Kidney epithelial cell (primary cell): ENCODE measurements around the gene TMEM252. TPM values are rescaled to one million over a fixed set of nuclear protein-coding genes. Genes with fewer than 3 reads are reported as not detected.

ENCODE experiments used
- DNase-seq: peaks from one replicate; pipeline ENCODE4 v3.0.0-alpha.2; 2010; ENCODE audit warnings: low read depth
- H3K27me3 ChIP-seq: 2 replicates; pipeline ENCODE4 v1.6.0; 2011; ENCODE audit warnings: low read length; ENCODE audit not compliant: control insufficient read depth, insufficient read depth
- H3K36me3 ChIP-seq: 2 replicates; pipeline ENCODE4 v1.5.1; 2011; ENCODE audit warnings: low read length; ENCODE audit not compliant: control insufficient read depth, insufficient read depth
- H3K4me3 ChIP-seq: 2 replicates; pipeline ENCODE4 v1.5.1; 2011; ENCODE audit warnings: low read depth, mild to moderate bottlenecking, control low read depth, low read length
- total RNA-seq: library from RNA; depleted of rRNA; stranded (reverse); fragments of >200 nt; gene quantifications from 2 replicates; pipeline ENCODE4 v1.2.3, GENCODE V29; 2015
- TF ChIP-seq, protein P1 (sequence below): IDR thresholded peaks from 2 replicates; pipeline ENCODE4 v1.5.1; 2011; ENCODE audit warnings: mild to moderate bottlenecking, moderate library complexity, low read length, control low read depth, inconsistent platforms; ENCODE audit not compliant: insufficient read depth, poor library complexity, severe bottlenecking

TMEM252 gene
- total RNA-seq, 1 donor from 2014 or later: not detected

DNA sequence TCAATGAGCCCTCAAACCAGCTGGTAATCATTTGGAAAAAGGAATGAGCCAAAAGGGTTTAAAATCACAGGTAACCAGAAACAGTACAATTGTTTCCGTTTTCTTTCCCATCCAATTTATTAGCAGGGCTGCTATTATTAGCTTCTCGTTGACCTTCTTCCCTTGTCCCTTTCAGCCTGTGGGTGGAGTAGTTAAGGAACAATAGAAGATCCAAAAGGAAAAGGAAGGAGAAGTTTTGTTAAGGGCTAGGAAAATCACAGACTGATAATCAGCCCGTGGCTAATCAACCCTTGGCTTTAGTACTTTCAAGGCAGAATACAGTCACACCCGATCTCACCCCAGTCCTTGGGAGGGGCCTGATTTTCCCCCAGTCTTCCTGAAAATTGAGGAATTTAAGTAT, 38.4 kb downstream of the TMEM252 start:
- Histone ChIP-seq H3K4me3 (no peak overlapping the region), H3K27me3 (no peaks in the 10 kb centered on the region), H3K36me3 (no peaks in the 10 kb centered on the region)
- TF ChIP-seq, protein P1, sequence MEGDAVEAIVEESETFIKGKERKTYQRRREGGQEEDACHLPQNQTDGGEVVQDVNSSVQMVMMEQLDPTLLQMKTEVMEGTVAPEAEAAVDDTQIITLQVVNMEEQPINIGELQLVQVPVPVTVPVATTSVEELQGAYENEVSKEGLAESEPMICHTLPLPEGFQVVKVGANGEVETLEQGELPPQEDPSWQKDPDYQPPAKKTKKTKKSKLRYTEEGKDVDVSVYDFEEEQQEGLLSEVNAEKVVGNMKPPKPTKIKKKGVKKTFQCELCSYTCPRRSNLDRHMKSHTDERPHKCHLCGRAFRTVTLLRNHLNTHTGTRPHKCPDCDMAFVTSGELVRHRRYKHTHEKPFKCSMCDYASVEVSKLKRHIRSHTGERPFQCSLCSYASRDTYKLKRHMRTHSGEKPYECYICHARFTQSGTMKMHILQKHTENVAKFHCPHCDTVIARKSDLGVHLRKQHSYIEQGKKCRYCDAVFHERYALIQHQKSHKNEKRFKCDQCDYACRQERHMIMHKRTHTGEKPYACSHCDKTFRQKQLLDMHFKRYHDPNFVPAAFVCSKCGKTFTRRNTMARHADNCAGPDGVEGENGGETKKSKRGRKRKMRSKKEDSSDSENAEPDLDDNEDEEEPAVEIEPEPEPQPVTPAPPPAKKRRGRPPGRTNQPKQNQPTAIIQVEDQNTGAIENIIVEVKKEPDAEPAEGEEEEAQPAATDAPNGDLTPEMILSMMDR: no peak
- DNase-seq: no peak

DNA sequence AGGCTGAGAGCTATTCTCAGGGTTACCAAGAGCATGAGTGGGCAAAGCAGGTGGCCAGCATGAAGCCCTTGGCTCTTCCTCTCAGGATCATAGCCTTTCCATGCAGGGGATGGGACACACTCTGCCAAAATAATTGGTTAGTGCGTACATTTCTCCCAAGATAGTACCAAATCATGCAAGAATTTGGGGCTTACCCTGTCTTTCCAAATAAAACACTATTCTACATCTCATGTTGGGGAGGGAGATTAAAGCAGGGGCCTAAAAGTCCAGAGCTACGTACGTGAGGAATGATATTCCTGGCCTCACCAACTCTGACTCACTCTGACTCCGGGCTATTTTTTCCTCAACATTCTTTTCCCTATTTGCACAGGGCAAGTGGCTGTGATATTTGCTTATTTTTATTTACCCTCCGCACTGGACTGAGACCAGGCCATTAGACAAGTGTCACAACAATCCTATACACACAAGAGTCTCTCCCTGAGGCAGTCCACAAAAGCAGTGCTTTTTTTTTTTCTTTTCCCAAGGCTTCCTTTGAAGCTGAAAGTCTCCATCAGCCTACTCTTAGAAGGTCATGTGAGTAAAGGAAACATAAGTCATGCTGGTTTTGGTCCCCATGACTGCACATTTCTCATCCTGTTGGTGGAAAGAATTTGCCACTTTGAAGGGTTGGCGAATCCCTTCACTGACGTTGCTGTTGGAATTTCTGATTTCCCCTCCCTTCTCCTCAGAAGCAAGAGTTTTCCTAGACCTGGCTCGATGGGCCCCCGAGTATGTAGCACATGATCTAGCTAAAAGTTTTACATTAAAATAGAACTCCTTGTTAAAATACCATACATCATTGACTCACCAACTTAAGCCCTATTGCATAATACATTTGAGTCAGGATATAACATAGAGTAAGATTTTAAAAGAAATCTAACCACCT, 40.0 kb downstream of the TMEM252 start:
- Histone ChIP-seq H3K27me3 (no peaks in the 10 kb centered on the region), H3K4me3 (no peak overlapping the region), H3K36me3 (no peaks in the 10 kb centered on the region)
- TF ChIP-seq, protein P1: no peak
- DNase-seq: no peak

DNA sequence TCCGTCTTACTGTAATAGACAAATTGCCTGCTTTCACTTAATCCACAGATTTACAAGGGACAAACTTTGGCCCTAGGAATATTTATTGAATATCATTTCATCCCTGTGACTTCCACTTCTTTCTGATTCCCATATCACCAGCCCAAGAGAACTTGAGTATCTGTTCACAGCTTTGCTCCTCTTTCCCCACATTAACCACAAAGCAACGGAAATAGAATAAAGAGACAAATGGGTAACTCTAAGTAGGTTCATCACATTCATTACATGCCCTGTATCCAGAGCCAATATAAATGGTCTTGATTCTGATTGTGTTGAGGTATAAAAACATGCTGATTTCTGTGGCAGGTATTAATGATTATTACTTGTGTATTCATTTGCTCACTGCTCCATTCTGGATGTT, 41.9 kb downstream of the TMEM252 start:
- Histone ChIP-seq H3K27me3 (no peaks in the 10 kb centered on the region), H3K36me3 (no peaks in the 10 kb centered on the region), H3K4me3 (no peak overlapping the region)
- TF ChIP-seq, protein P1: no peak
- DNase-seq: no peak

DNA sequence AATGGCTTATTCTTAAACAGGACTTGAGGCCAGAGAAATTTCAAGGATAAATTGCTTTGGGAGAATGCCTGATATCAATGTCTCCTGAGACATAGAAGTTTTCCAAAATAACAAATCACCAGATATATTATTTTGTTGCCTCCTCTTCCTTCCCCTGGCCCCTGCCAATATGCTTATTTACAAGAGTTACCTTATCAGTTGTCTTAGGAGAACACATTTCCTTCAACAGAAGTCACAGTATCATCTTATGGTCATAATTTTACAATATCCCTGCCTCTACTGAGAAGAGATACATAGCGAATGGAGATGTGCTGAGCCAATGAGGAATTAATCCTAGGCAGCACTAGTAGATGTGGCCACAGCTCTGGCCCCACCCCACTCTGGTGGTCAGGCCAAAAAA, 43.1 kb downstream of the TMEM252 start:
- Histone ChIP-seq H3K4me3 (no peak overlapping the region), H3K27me3 (no peaks in the 10 kb centered on the region), H3K36me3 (no peaks in the 10 kb centered on the region)
- TF ChIP-seq, protein P1: no peak
- no peak for DNase-seq

DNA sequence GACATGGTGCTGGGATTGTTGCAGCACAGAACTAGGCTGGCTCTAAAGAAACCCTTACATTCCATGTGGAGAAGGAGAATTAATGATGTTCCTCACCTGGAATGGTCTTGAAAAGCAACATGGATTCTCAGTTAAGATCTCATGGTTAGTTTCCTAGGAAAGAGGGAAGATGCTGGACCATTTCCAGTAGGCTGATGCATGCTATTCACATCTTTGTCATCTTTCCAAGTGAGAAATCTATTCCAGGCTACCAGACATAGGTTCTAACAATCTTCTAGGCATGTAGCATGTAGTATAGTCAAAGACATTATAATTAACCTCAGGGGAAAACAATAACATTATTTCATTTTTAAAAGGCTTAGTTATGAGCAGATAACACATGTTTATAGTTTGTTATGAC, 44.3 kb downstream of the TMEM252 start:
- H3K36me3 ChIP-seq: no peaks in the 10 kb centered on the region
- TF ChIP-seq, protein P1: no peak
- no peaks in the 10 kb centered on the region for H3K27me3 ChIP-seq
- DNase-seq: no peak
- H3K4me3 ChIP-seq: no peak overlapping the region

DNA sequence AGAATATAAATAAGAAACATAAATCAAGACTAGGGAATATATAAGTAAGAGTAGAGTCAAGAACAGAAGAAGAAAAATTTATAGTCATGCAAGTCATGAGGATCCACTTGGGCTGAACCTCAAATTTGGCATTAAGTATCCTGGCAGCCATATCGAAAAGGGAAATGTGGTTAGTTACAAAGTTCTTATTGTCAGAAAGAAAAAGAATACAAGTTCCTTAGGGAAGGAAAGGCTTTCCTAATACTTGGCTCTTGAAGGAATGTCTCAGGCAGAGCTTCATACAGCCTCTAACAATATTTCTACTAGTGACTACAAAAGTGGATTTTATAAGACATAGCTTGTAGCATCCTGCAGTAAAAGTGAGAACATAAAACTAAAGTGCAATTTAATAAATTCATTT, 45.4 kb downstream of the TMEM252 start:
- no peaks in the 10 kb centered on the region for H3K36me3 ChIP-seq
- H3K4me3 ChIP-seq: no peak overlapping the region
- no peak for DNase-seq
- TF ChIP-seq, protein P1: no peak
- no peaks in the 10 kb centered on the region for H3K27me3 ChIP-seq
